ENCODE data around the gene NFKBIA.
"Not testable (repeated sequence)": the region's sequence is repeated elsewhere in the genome, so short reads cannot be mapped to it uniquely, and the experiment has no call there.

Gene NFKBIA

DNA sequence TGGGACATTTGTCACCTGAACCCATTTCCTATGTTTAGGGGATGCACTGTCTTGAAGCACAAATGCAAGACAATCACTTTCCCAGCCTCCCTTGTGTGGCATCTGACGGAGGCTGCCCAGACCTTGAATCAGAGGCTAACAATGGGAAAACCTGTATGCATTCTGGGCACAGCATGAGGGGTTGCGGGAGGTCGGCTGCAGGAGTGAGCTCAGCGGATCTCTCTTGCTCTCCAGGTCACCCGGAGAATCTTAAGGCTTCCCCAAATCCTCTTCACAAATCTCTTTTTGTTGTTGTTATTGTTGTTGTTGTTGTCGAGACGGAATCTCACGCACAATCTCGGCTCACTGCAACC is 15.3 kb downstream of the NFKBIA start:
- DNase-seq: no peak

DNA sequence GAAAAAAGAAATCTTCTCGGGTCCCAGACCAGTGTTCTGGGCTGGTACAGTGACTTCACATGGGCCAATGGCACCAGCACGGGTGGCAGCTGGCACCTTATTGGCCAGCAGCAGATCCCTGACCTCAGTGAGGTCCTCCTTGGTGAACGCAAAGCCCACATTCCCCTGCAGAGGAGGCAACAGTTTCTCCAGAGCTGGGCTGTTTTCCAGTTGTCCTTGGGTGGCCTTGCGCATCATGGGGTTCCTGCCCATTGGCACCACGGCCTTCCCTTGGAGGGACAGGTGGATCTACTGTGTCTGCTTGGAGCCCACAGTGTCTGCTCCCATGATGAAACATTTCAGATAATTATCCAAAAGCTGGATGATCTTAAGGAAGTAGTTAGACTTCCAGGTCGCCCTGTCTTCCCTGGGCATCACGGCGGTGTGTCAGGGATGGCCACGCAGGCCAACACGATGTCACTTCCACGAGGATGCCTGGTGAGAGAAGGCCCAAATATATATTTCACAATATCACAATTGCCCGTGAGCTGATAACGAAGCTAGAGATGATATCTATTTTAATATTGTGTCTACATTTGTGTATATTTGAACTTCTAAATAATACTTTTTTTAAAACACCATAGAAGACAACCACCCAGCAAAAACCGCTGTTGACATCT is 15.8 kb downstream of the NFKBIA start:
- no peak for DNase-seq

DNA sequence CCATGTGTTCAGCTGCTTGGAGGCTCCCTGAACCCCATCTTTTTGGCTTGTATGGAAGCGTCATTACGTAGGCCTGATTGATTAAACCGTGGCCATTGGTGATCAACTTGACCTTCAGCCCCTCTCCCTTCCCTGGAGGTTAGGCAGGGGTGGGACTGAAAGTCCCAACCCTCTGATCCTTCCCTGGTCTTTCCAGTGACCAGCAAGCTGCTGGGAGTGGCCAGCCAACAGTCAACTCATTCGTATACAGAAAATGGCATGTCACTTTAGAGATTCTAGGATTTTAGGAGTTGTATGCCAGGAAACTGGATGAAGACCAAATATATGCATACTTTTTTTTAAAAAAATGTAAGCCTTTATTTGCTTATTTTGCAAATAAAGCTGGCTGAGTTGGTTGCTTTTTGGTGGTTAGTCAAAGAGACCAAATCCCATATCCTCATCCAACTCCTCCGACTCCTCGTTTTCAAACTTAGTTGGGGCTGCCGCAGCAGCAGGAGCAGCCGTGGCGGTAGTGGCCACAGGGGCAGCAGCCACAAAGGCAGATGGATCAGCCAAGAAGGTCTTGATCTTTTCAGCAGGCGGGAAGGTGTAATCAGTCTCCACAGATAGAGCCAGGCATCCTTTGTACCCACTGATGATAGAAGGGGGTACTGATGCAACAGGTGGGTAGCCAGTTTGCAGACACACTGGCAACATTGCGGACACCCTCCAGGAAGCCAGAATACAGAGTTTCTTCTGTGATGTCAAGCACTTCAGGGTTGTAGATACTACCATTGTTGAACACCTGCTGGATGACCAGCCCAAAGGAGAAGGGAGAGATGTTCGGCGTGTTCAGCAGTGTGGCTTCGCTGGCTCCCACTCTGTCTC is 16.6 kb downstream of the NFKBIA start:
- DNase-seq: no peak

DNA sequence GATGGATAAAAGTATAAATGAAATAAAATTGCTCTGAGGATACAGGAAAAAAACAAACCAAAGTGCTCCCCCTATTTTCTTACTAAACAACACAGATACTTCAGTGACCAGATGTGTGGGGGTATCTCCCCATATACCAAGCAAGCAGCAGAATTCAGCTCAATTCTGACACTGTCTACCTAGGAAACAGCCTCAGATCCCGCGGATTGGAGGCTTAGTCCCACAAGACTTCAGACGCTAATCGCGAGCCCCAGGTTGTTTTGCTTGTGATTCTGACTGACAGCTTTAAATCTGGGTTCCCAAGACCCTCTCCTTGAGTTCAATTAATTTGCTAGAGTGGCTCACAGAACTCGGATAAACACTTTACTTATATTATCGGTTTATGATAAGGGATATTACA is 17.3 kb downstream of the NFKBIA start:
- no peak for DNase-seq

DNA sequence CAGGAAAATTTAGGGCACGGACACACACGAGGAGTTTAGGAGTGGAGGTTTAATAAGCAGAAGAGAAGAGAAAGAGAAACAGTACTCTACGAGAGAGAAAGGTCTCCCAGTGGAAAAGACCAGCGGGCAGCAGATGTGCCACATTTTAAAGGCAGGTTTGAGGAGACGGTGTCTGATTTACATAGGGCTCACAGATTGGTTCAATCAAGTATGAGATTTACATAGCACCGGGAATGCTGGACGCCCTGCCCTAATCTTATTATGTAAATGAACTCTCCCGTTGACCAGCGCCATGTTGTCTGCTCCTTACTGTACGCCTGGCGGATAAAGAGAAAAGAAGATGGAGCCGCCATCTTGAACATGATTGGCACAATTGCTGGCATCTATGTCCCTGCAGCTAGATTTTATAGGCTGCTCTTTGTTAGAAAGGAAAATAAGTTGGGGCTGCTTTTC is 17.9 kb downstream of the NFKBIA start:
- DNase-seq: no peak

DNA sequence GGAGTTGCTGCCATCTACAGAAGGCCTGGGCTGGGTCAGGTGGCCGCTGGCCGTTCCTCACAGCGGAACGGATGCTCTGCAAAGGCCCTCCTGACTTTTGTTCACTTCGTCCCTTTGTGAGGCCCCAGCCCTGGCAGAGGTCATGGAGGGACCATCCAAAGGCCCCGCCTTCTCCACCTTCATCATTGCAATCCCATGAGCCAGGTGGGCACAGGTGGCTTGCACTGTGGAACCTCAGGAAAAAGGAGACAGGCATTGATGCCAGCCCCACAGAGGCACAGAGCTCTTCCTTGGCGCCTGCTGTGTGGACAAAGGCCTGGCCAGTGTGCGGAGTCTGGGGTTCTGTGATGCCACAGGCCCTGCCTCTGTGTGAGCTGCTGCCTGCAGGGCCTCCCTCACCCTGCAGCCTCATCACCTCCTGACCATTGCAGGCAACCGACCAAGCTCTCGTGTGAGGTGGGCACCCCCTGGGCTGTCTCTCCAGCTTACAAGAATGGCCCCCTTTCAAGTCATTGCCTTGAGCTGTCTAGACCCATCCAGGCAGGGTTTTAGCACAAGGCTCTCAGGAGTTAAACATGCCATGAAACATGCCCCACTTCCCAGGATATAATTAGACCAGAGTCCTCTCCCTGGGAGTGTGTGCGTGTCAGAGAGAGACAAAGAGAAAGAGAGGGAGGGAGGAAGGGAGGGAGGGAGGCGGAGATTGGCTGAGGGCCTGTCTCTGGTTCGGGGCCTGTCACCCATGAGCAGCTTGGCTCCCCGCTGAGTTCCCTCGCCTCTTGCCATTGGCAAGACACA is 19.3 kb downstream of the NFKBIA start:
- DNase-seq: no peak

DNA sequence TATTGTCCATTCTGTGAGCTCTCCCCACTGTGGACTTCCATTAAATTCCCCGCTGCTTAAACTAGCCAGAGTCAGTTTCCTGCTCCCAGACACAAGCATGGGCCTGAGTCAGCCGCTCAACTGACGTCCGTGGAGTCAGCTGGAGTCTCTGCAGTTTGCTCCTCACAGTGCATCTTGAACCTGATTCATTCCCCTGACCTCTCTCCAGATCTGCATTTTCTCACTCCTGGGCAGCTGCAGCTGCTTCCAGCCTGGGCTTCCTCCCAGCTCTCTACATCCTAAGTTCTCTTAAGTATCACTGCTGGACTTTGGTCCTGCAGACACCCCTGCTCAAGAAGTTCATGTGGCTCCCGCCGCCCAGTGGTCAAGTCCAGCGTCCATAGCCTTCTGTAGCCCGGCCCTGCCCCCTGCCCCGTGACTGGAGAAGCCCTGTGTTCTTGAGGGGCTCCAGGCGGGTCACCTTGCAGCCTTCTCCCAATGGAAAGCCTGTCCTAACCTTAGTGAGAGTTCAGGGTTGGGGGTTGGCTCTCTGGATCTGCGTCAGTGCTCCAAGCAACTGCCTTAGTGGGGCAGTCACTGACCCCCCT is 20.0 kb downstream of the NFKBIA start:
- no peak for DNase-seq

DNA sequence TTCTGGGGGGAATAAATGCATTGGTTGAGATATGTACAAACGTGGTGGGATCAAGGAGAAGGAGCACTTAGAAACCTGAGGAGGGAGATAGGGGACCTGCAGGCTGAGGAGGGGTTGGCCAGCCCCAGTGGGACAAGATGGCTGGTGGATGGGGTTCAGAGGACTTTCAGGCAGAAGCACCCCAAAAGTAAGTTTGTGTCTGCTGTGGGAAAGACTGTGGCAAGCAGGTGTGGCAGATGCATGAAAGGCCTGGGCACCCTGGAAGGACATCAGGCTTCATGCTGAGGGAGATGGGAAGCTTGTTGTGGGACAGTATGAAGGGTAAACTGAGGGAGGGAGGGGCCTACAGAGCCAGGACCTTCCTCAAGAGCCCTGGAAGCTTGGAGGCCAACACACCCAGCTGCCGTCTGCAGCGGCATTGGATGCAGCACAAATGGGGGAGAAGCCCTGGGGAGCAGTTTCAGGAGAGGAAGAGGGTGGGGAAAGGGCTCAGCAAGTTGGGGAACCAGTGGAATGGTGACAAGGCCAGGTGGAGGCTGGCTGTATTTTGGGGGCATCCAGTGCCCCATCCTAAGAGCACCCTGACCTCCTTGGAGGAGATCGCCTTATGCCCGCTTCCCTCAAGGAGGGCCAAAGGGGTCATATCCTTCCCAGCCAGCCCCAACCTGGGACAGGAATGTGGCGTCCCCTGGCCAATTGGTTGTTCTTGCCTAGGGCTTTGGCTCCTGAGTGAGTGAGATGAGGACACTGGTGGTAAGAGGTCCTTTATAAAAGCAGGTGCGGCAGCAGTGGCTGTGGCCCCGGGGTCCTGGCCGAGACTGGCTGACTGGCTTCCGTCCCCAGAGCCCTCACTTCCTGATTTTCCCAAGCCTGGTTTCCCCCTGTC is 20.7 kb downstream of the NFKBIA start:
- DNase-seq: no peak

DNA sequence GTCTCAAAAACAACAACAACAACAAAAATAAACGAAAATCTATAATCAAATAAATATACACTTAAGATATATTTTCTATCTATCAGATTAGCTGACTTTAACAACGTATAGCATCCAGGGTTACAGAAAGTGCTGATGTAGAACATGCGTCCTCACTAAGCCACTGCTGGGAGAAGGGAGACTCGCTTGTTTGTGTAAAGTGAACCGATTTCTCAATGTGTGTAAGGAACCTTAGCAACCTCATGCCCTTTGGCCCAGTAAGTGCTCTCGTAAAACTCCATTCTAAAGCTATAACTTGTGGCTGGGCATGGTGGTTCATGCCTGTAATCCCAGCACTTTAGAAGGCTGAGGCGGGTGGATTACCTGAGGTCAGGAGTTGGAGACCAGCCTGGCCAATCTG is 23.8 kb downstream of the NFKBIA start:
- no peak for DNase-seq

DNA sequence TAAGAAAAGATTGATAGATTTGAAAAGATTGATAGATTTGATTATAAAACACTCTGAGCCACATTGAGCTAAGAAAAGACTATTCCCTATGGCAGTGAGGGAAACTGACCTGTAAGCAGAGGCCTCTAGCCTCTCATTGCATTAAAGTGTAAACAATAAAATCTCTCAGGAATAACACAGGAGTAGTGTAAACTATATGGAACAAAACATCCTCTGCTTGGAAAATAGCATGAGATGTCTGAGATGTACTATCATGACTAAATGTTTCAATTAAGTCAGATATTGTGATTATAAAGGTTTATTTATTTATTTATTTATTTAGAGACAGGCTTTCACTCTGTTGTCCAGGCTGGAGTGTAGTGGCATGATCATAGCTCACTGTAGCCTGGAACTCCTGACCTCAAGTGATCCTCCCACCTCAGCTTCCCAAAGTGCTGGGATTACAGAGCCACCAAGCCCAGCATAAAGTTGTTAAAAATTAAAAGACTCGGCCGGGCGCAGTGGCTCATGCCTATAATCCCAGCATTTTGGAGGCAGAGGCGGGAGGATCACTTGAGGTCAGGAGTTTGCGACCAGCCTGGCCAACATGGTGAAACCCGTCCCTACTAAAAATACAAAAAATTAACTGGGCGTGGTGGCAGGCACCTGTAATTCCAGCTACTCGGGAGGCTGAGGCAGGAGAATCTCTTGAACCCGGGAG is 25.2 kb downstream of the NFKBIA start:
- DNase-seq: not testable (repeated sequence)

DNA sequence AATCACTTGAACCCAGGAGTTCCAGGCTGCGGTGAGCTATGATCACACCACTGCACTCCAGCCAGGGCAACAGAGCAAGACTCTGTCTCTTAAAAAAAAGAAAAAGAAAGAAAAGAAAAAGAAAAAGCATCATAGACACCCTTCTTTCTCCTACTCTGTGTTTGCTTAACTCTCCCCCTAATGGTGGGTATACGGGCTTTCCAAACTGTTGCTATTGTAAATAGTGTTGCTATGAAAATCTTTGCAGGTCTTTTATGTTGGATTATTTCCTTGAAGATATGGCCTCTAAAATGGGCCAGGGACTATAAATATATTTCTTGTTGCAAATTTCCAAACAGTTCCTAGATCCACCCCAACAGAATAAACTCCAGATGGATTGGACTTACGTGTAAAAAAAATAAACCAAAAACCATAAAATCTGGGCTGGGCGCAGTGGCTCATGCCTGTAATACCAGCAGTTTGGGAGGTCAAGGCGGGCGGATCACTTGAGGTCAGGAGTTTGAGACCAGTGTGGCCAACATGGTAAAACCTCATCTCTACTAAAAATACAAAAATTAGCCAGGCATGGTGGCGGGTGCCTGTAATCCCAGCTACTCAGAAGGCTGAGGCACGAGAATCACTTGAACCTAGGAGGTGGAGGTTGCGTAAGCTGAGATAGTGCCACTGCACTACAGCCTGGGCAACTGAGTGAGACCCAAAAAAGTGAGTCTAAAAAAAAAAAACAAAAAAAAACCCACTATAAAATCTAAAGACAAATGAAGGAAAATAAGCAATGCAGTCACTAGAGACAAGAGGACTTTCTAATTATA is 25.9 kb downstream of the NFKBIA start:
- no peak for DNase-seq

DNA sequence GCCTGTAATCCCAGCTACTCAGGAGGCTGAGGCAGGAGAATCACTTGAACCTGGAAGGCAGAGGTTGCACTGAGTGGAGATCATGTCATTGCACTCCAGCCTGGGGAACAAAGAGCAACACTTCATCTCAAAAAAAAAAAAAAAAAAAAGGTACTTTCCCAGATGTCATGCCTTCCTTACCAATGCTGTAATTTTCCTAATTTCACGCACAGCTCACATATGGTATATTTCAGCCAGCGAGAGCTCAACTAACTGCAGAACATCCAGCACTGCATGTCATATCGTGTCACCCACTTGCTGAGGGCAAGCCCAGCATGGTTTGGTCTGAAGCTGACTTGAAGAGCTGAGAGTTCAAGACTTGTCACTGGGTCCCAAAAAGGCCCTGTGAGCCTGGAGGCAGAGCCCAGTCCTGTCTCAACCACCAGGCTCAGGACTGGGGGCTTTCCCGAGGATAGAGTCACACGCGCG is 29.0 kb downstream of the NFKBIA start:
- DNase-seq: no peak

DNA sequence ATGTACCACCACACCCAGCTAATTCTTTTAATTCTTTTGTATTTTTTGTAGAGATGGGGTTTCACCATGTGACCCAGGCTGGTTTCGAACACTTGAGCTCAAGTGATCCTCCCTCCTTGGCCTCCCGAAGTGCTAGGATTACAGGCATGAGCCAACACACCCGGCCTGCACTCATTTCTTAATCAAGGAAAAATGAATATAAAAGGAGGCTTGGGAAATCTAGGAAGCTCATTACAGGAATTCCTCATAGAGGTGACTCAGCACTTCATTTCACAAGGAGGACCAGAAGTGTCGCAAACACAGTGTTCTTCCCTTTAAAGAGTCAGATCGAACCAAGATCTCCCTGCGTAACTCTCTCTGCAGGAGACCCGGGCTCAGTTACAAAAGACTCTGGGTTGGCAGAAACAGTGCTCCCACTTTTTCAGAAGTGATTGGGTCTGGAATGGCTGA is 30.3 kb downstream of the NFKBIA start:
- DNase-seq: no peak

DNA sequence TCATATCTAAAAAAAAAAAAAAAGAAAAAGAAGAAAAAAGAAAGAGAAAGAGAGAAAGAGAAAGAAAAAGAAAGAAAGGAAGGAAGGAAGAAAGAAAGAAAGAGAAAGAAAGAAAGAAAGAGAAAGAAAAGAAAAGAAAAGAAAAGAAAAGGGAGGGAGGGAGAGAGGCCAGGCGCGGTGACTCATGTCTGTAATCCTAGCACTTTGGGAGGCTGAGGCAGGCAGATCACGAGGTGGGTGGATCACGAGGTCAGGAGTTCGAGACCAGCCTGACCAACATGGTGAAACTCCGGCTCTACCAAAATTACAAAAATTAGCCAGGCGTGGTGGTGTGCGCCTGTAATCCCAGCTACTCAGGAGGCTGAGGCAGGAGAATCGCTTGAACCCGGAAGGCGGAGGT is 31.3 kb downstream of the NFKBIA start:
- not testable (repeated sequence) for DNase-seq

DNA sequence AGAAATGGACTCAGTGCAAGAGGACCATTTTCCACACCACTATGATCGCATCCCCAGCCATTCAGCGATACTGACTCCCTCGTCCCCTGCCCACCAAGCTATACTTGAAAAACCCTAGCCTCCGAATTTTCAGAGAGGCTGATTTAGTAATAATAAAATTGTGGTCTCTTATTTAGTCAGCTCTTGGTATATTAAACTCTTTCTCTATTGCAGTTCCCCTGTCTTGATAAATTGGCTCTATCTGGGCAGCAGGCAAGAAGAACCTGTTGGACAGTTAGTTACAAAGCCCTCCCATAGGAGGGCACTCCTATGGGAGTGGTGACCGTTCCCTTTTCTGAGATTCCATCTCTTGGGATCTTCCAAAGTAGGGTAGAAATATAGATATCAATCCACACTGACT is 33.6 kb downstream of the NFKBIA start:
- DNase-seq: no peak

DNA sequence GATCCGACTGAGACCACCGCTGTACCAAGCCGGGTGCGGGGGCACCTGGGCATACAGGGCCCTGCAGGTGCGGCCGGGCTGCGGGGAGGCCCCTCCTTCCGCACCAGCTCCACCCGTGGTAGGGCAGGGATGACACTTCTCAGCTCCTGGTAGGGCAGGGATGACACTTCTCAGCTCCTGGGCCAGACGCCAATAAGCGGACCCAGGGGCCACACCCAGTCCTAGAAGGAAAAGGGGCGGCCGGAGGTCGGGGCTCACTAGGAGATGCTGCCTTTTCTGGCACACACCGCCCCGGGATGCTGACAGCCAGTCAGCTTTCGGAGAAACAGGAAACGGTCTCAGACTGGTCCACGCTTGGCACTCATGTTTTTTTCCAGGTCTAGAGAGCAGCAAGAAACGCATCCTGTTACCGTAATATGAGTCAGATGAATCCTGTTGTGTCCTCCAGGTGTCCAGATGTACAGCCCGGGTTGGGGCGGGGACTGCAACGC is 34.8 kb downstream of the NFKBIA start:
- peak in 2 of 6 experiments; percentile 5 to 7 for DNase-seq

DNA sequence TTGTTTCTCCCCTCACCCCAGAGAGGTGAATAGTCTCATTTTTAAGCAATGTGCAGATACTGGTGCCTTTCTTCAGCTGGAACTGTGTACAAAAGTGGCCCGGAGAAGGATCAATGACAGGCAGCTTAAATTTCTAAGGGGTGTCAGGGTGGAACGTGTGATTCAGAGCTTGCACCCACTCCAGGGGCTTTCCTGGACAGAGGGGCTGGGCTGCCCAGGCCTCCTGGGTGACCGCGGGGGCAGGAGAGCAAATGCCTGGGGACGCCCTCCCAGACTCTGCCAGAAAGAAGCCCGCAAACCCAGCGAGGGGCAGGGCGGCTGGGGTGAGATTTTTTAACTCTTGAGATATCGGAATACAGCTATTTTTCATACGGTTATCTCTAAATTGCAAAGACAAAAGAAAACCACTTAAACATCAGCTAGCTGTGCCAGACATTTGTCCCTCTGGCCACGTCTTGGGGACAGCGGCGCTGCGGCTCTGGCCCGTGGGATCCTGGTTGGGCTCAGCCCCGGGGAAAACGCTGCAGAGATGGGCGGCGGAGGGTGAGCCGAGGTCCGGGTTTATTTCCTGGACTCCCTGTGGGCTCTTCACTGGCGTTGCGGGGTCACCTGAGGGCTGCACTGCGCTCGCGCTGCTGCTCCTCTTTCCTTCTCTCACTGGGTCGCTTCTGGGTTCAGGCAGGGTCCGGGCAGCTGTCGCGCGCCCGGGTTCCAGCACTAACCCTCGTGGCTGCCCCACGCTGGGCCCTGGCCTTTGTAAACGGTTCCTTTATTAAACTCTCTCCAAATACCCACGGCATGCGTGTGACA is 35.8 kb downstream of the NFKBIA start:
- DNase-seq: no peak

DNA sequence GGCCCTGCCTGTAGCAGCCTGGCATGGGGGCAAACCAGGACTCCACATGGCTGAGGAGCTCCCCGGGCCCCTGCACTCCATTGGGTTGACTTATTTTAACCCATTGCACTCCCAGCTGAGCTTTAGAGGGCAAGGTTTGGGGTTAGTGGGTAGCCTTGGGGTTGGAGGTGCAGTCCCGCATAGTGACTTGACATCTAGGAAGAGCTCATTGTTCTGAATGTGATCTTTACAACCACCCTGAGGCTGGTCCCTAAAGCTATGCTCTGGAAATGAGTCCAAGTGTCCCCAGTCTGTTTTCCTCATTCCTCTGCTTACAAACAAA is 36.4 kb downstream of the NFKBIA start:
- no peak for DNase-seq

DNA sequence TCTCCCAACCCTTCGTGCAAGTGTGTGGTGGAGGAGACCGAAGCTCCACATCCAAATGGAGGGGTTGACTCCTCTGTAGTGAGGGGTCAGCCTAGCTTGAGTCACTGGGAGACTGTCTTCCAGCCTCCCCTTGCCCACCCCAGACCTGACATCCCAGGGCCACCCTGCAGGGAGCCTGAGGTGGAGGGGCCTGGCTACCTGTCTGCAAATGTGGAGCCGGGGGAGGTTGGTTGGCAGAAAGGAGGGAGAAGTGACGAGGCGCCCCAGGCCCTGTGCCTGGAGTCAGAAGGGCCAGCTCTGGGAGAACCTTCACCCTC is 37.5 kb downstream of the NFKBIA start:
- no peak for DNase-seq

DNA sequence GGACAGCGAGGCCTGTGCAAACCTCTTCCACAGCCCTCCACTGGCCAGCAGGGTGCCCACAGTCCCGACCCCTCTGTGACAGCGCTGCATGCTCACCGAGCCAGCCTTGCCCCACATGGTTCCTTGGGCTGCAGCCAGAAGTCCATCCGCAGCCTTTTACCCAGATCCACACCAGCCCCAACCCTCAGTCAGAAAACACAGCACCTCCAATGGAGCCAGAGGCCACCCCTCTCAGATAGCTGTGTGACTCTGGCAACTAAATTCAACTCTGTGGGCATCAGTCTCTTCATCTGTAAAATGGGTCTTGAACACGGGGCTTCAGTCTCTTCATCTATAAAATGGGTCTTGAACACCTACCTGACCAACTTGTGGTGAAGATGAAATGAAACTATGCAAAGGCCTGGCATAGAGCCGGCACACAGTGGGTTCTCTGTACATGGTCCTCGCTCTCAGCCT is 38.0 kb downstream of the NFKBIA start:
- DNase-seq: no peak
